Measurements from ENCODE around the gene ESR2.
"Not testable (repeated sequence)": the region's sequence is repeated elsewhere in the genome, so short reads cannot be mapped to it uniquely, and the experiment has no call there.

ESR2 gene

GRCh38 chr14:64074961-64075612 lies 219.1 kb downstream of the ESR2 start:
- DNase-seq, result no peak

GRCh38 chr14:64069634-64070359 lies 224.4 kb downstream of the ESR2 start:
- no peak for DNase-seq

GRCh38 chr14:64064447-64064846 lies 229.7 kb downstream of the ESR2 start:
- DNase-seq, result no peak

- no peak for DNase-seq
Measured at GRCh38 chr14:64062381-64063115, 231.6 kb downstream of the ESR2 start.

- DNase-seq, result no peak
Measured at GRCh38 chr14:64061706-64062105, 232.5 kb downstream of the ESR2 start.

GRCh38 chr14:64061115-64061514 lies 233.1 kb downstream of the ESR2 start:
- no peak for DNase-seq

- DNase-seq, result no peak
Measured at GRCh38 chr14:64060648-64061096, 233.5 kb downstream of the ESR2 start.

- DNase-seq, result no peak
Measured at GRCh38 chr14:64060199-64060545, 234.0 kb downstream of the ESR2 start.

- no peak for DNase-seq
Measured at GRCh38 chr14:64059454-64060198, 234.5 kb downstream of the ESR2 start.

GRCh38 chr14:64053694-64054669 lies 240.2 kb downstream of the ESR2 start:
- no peak for DNase-seq

GRCh38 chr14:64049616-64050381 lies 244.4 kb downstream of the ESR2 start:
- no peak for DNase-seq

- no peak for DNase-seq
Measured at GRCh38 chr14:64045091-64045490, 249.1 kb downstream of the ESR2 start.

- not testable (repeated sequence) for DNase-seq
Measured at GRCh38 chr14:64043296-64043695, 250.9 kb downstream of the ESR2 start.

- no peak for DNase-seq
Measured at GRCh38 chr14:64040044-64040443, 254.1 kb downstream of the ESR2 start.

GRCh38 chr14:64038841-64039542 lies 255.2 kb downstream of the ESR2 start:
- no peak for DNase-seq

GRCh38 chr14:64037869-64038745 lies 256.1 kb downstream of the ESR2 start:
- not testable (repeated sequence) for DNase-seq

- no peak for DNase-seq
Measured at GRCh38 chr14:64035143-64035542, 259.0 kb downstream of the ESR2 start.
